DND-41 (cell line): ENCODE data around the gene TUBGCP5.

Experiments
- ATAC-seq: fragments of 200-7000 bp; cut with Tn5 transposase; 3 replicates; pipeline ENCODE4 v1.9.1; 2021; ENCODE audit warnings: low read depth; ENCODE audit not compliant: insufficient read depth
- DNase-seq: peaks from one replicate; pipeline ENCODE4 v3.0.0-alpha.2; 2020
- H2AFZ ChIP-seq: 2 replicates; pipeline ENCODE4 v1.6.0; 2012; ENCODE audit warnings: low read depth, low read length
- H3K27ac ChIP-seq: 2 replicates; pipeline ENCODE4 v1.5.1; 2012; ENCODE audit warnings: low read length, inconsistent platforms
- H3K27me3 ChIP-seq: fragments of 200-600 bp; sonication (generic); 2 replicates; pipeline ENCODE4 v1.6.0; 2012; ENCODE audit warnings: low read length, mild to moderate bottlenecking, inconsistent platforms; ENCODE audit not compliant: insufficient read depth, poor library complexity
- H3K36me3 ChIP-seq: 2 replicates; pipeline ENCODE4 v1.5.1; 2012; ENCODE audit warnings: low read length, inconsistent platforms; ENCODE audit not compliant: insufficient read depth
- H3K4me1 ChIP-seq: 2 replicates; pipeline ENCODE4 v1.5.1; 2012; ENCODE audit warnings: mild to moderate bottlenecking, low read length; ENCODE audit not compliant: insufficient read depth
- H3K4me2 ChIP-seq: 2 replicates; pipeline ENCODE4 v1.6.0; 2012; ENCODE audit warnings: mild to moderate bottlenecking, moderate library complexity, low read length, inconsistent platforms; ENCODE audit not compliant: insufficient read depth
- H3K4me3 ChIP-seq, 2 experiments: fragments of 200-600 bp in 1 of 2; shearing (Covaris generic) in 1 of 2; 2 replicates each; pipeline ENCODE4 v1.5.1; 2012 to 2016; ENCODE audit warnings: inconsistent platforms in 2 of 2, low read length in 2 of 2, mild to moderate bottlenecking in 2 of 2, low read depth in 1 of 2, moderate library complexity in 1 of 2
- H3K79me2 ChIP-seq: 2 replicates; pipeline ENCODE4 v1.6.0; 2012; ENCODE audit warnings: low read length, inconsistent platforms; ENCODE audit not compliant: insufficient read depth
- H3K9ac ChIP-seq: 2 replicates; pipeline ENCODE4 v1.6.0; 2012; ENCODE audit warnings: low read depth, mild to moderate bottlenecking, inconsistent platforms, low read length, moderate library complexity
- H3K9me3 ChIP-seq: 2 replicates; pipeline ENCODE4 v1.5.1; 2012; ENCODE audit warnings: low read length, moderate library complexity, mild to moderate bottlenecking, inconsistent platforms; ENCODE audit not compliant: insufficient read depth, severe bottlenecking
- H4K20me1 ChIP-seq: 2 replicates; pipeline ENCODE4 v1.6.0; 2012; ENCODE audit warnings: low read length; ENCODE audit not compliant: insufficient read depth
- EZH2 ChIP-seq: IDR thresholded peaks from 3 replicates; pipeline ENCODE4 v1.6.1; 2012; ENCODE audit warnings: borderline replicate concordance, low read depth, mild to moderate bottlenecking, moderate library complexity, low read length, inconsistent platforms; ENCODE audit not compliant: severe bottlenecking
- TF ChIP-seq, protein P1 (sequence below): IDR thresholded peaks from 2 replicates; pipeline ENCODE4 v1.5.1; 2012; ENCODE audit warnings: borderline replicate concordance, low read length, moderate library complexity, mild to moderate bottlenecking; ENCODE audit not compliant: poor library complexity, severe bottlenecking; ENCODE audit errors: extremely low read depth

Gene TUBGCP5

DNA sequence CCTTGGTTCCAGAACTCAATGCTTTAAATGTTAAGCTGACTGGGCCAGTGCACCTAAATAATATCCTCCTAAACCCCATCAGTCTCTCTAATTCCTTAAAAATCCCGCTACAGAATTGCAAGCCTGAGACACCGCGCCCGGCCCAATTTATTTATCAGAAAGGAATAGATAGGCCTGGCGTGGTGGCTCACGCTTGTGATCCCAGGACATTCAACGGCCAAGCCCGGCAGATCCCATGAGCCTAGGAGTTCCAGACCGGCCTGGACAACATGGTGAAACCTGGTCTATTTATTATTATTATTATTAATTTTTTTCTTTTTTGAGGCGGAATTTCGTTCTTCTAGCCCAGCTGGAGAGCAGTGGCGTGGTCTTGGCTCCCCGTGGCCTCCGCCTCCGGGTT, 28.0 kb upstream of the TUBGCP5 start:
- Histone ChIP-seq H3K9me3 (no peaks in the 10 kb centered on the region), H3K27me3 (peaks cover under 1% of the 10 kb centered on the region), H3K9ac (no peak overlapping the region), H3K4me2 (no peak overlapping the region), H3K4me1 (no peaks in the 10 kb centered on the region), H3K36me3 (no peaks in the 10 kb centered on the region), H2AFZ (no peak overlapping the region), H3K4me3 (no peak overlapping the region), H3K27ac (no peak overlapping the region), H3K79me2 (no peaks in the 10 kb centered on the region), H4K20me1 (no peaks in the 10 kb centered on the region)
- ATAC-seq, result no peak
- TF ChIP-seq, protein P1, sequence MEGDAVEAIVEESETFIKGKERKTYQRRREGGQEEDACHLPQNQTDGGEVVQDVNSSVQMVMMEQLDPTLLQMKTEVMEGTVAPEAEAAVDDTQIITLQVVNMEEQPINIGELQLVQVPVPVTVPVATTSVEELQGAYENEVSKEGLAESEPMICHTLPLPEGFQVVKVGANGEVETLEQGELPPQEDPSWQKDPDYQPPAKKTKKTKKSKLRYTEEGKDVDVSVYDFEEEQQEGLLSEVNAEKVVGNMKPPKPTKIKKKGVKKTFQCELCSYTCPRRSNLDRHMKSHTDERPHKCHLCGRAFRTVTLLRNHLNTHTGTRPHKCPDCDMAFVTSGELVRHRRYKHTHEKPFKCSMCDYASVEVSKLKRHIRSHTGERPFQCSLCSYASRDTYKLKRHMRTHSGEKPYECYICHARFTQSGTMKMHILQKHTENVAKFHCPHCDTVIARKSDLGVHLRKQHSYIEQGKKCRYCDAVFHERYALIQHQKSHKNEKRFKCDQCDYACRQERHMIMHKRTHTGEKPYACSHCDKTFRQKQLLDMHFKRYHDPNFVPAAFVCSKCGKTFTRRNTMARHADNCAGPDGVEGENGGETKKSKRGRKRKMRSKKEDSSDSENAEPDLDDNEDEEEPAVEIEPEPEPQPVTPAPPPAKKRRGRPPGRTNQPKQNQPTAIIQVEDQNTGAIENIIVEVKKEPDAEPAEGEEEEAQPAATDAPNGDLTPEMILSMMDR, result no peak
- TF ChIP-seq EZH2, result no peak
- no peak for DNase-seq

DNA sequence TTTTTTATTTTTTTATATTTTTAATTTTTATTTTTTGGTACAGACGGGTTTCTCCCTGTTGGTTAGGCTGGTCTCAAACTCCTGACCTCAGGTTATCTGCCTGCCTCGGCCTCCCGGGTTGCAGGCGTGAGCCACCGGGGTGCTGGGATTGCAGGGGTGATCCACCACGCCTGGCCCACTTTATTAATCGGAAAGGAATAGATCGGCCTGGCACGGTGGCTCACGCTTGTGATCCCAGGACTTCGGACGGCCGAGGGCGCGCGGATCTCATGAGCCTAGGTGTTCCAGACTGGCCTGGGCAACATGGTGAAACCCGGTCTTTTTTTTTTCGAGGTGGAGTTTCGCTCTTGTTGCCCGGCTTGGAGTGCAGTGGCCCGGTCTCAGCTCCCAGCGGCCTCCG, 26.5 kb upstream of the TUBGCP5 start:
- Histone ChIP-seq H3K9me3 (no peaks in the 10 kb centered on the region), H4K20me1 (no peaks in the 10 kb centered on the region), H3K27ac (no peak overlapping the region), H3K27me3 (no peaks in the 10 kb centered on the region), H3K4me1 (no peaks in the 10 kb centered on the region), H3K4me3 (no peak overlapping the region), H3K36me3 (no peaks in the 10 kb centered on the region), H3K4me2 (no peak overlapping the region), H3K9ac (no peak overlapping the region), H3K79me2 (no peaks in the 10 kb centered on the region), H2AFZ (no peak overlapping the region)
- TF ChIP-seq, protein P1, result no peak
- TF ChIP-seq EZH2, result no peak
- ATAC-seq, result no peak
- no peak for DNase-seq

DNA sequence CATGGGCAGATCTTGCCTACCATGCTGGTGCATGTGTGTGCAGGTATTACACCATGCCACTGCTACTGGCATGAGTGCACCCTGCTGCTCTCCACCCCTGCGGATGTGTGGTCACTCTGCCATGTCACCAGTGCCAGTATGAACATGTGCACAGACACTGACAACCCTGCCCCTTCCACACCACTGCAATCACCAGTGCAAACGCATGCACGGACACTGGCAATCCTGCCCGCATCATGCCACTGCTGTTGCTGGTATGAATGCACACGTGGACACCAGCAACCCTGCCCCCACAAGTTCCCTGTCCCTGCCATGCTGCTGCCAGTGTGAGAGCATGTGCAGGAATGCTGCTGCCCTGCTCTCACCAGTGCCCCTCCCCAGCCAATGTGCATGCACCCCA, 24.8 kb upstream of the TUBGCP5 start:
- Histone ChIP-seq H3K79me2 (no peaks in the 10 kb centered on the region), H3K4me2 (no peak overlapping the region), H3K27ac (no peak overlapping the region), H4K20me1 (no peaks in the 10 kb centered on the region), H3K4me1 (no peaks in the 10 kb centered on the region), H3K36me3 (no peaks in the 10 kb centered on the region), H3K4me3 (no peak overlapping the region), H2AFZ (no peak overlapping the region), H3K9me3 (no peaks in the 10 kb centered on the region), H3K27me3 (no peaks in the 10 kb centered on the region), H3K9ac (no peak overlapping the region)
- DNase-seq, result no peak
- TF ChIP-seq, protein P1, result no peak
- TF ChIP-seq EZH2, result no peak
- ATAC-seq, result no peak

DNA sequence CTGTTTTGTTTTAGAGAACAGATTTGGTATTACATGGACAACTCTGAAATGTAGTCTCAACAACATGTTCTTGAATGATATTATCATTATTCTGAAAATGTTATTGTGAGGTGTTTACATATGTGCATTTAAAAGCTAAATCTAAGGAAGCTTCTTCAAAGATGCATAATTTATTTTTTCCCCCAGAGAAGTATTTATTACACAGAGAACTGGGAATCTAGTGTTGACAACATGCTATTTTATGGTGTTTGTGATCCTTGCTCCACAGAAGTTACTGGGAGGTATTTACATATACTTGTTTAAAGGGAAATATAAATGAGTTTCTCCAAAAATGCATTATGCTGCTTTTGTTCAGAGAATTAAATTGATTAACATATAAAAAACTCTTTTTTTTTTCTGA, 18.3 kb upstream of the TUBGCP5 start:
- no peaks in the 10 kb centered on the region for H3K4me1 ChIP-seq
- TF ChIP-seq, protein P1, result no peak
- TF ChIP-seq EZH2, result no peak
- no peaks in the 10 kb centered on the region for H3K36me3 ChIP-seq
- no peaks in the 10 kb centered on the region for H4K20me1 ChIP-seq
- DNase-seq, result no peak
- ATAC-seq, result no peak
- no peaks in the 10 kb centered on the region for H3K27me3 ChIP-seq
- no peak overlapping the region for H3K4me2 ChIP-seq
- H3K9me3 ChIP-seq, result no peaks in the 10 kb centered on the region
- no peak overlapping the region for H3K9ac ChIP-seq
- H2AFZ ChIP-seq, result no peak overlapping the region
- H3K27ac ChIP-seq, result no peak overlapping the region
- no peak overlapping the region for H3K4me3 ChIP-seq
- no peaks in the 10 kb centered on the region for H3K79me2 ChIP-seq
